Heart right ventricle (tissue), 16 donors: ENCODE data around the gene GALK2. TPM values are rescaled to one million over a fixed set of nuclear protein-coding genes. Genes with fewer than 3 reads are reported as not detected.
A peak's percentile ranks its signal among the peaks of the same experiment; 100 is the strongest.

Experiments used
- ATAC-seq, 8 donors: fragments of 200-7000 bp; cut with Tn5 transposase; one replicate each; pipeline ENCODE4 v1.9.1; 2020; ENCODE audit warnings: mild to moderate bottlenecking in 8 of 8, moderate library complexity in 8 of 8, moderate number of reproducible peaks in 1 of 8
- DNase-seq, 2 donors: peaks; one replicate each; pipeline ENCODE4 v3.0.0-alpha.2; 2020
- H3K27ac ChIP-seq, 10 donors: fragments of 200-600 bp; sonication (generic) in 2 of 10; one replicate each; pipeline versions ENCODE4 v1.5.0 to v1.8.0; 2020 to 2022; ENCODE audit warnings: mild to moderate bottlenecking in 3 of 10
- H3K27me3 ChIP-seq, 7 donors: fragments of 200-600 bp; one replicate each; pipeline ENCODE4 v1.8.0; 2021 to 2022; ENCODE audit warnings: mild to moderate bottlenecking in 2 of 7
- H3K36me3 ChIP-seq, 9 donors: fragments of 200-600 bp; sonication (generic) in 1 of 9; one replicate each; pipeline versions ENCODE4 v1.5.0 to v1.8.0; 2020 to 2022; ENCODE audit warnings: mild to moderate bottlenecking in 2 of 9
- H3K4me1 ChIP-seq, 9 donors: fragments of 200-600 bp; sonication (generic) in 1 of 9; one replicate each; pipeline versions ENCODE4 v1.5.0 to v1.8.0; 2020 to 2022; ENCODE audit warnings: mild to moderate bottlenecking in 4 of 9
- H3K4me3 ChIP-seq, 10 donors: fragments of 200-600 bp; sonication (generic) in 2 of 10; one replicate each; pipeline versions ENCODE4 v1.5.0 to v1.8.0; 2020 to 2022; ENCODE audit warnings: mild to moderate bottlenecking in 7 of 10, moderate library complexity in 2 of 10
- H3K9me3 ChIP-seq, 11 donors: fragments of 200-600 bp in 10 of 11; sonication (generic) in 2 of 11; one replicate each; pipeline versions ENCODE4 v1.5.0 to v1.8.0; 2013 to 2022; ENCODE audit warnings: mild to moderate bottlenecking in 2 of 11, control low read depth in 1 of 11, moderate library complexity in 1 of 11
- CTCF ChIP-seq, 9 donors: fragments of 200-600 bp; sonication (generic) in 2 of 9; IDR thresholded peaks; one replicate each; pipeline versions ENCODE4 v1.5.0 to v1.8.0; 2021 to 2022; ENCODE audit warnings: antibody characterized with exemption in 9 of 9, mild to moderate bottlenecking in 5 of 9, moderate library complexity in 1 of 9
- WGBS, 2 donors: extraction: QIAGEN DNeasy Blood & Tissue Kit; methylation state at CpG; one replicate each; pipeline ENCODE4 v1.1.7; 2013; ENCODE audit warnings: inconsistent platforms in 1 of 2; 5-methylcytosine and 5-hydroxymethylcytosine counted together
- intact Hi-C, 10 donors: fragments of 100-400 bp; cut with DNase I; formaldehyde crosslinking; loops; one replicate each; pipeline versions ENCODE4 v1.11.1 to v1.14.2; 2022
- polyA plus RNA-seq, 2 donors: library from polyadenylated mRNA; stranded (reverse); fragments of 200-250 nt; gene quantifications; one replicate each; pipeline ENCODE4 v1.2.3, GENCODE V29; 2013
- total RNA-seq, 10 donors: library from RNA; stranded (reverse); fragmentation: NEBNext Ultra II Directional in 3 of 10; extraction: Animal tissue kit (Norgen Biotek cat#: 25700) in 3 of 10; gene quantifications; one replicate each; pipeline versions ENCODE4 v1.2.1 to v1.2.4, GENCODE V29; 2021 to 2023
- donor health status: Arrhythmogenic right ventricular cardiomyopathy.
- donor health status: ischemic (EF 13 %, LVEDD 7.1; RV severe dilation, severe dysfunction).
- donor health status: healthy with polysubstance abuse.
- donor health status: DM: no; HTN: yes; CAD: no.
- donor health status: DM: no; HTN: no; CAD: no.
- donor health status: ischemic (EF 25% LVEDD 6.9; RV normal size, moderate dysfunction).
- donor health status: ischemic (EF 25% LVEDD 5.7; RV mildly dilated, moderate dysfunction).
- donor health status: healthy.
- donor health status: DM: yes; HTN: yes; CAD: no.
- donor health status: Ischemic cardiomyopathy.
- donor health status: ischemic (EF 35%, LVEDD 5.7; RV mildly dilated, moderate dysfunction).
- donor health status: nonischemic (EF 11% LVEDD 7.7; RV severe dilation, severe dysfunction).
- donor health status: DM: yes; HTN: yes; CAD: no.
- donor health status: PGD.
- donor health status: ischemic (EF 29% LVEDD 5.4; RV normal size, mild dysfunction).
- donor health status: nonischemic (EF 23%, LVEDD 6.1; RV moderate dilation, normal function).

The GALK2 gene
- total and polyA plus RNA-seq, 12 donors = 6.2 to 43.9 (median 35.5) TPM

- TF ChIP-seq CTCF (IDR thresholded peaks at IDR 0.05) = no peak
- Histone ChIP-seq H3K27me3 (no peaks in the 10 kb centered on the region), H3K4me1 (peaks cover 0 to 8% (median 0%) of the 10 kb centered on the region in 9 donors), H3K9me3 (no peaks in the 10 kb centered on the region), H3K36me3 (peaks cover 0 to 31% (median 12%) of the 10 kb centered on the region in 9 donors), H3K27ac (no peak overlapping the region), H3K4me3 (no peak overlapping the region)
- intact Hi-C loops = no loop called here
- DNase-seq = no peak
- no peak for ATAC-seq
- WGBS, 2 donors = 96 to 100% methylated on average over 4 of the region's 4 CpGs
These were observed 109.7 kb downstream of the GALK2 start for GRCh38 chr15:49279521-49280456.

- intact Hi-C loops = no loop called here
- DNase-seq = no peak
- WGBS, 2 donors = 86 to 90% methylated on average over 1 of the region's 1 CpG
These were observed 112.3 kb downstream of the GALK2 start for GRCh38 chr15:49282366-49282765.

GRCh38 chr15:49286649-49287404, 116.8 kb downstream of the GALK2 start:
- DNase-seq (no peak), ATAC-seq (peak in 1 of 8 donors; percentile 24)
- H3K27me3 ChIP-seq = no peaks in the 10 kb centered on the region
- no peak overlapping the region for H3K27ac ChIP-seq
- peaks cover 0 to 12% (median 0%) of the 10 kb centered on the region in 9 donors for H3K4me1 ChIP-seq
- intact Hi-C loops = no loop called here
- TF ChIP-seq CTCF (IDR thresholded peaks at IDR 0.05) = no peak
- no peak overlapping the region for H3K4me3 ChIP-seq
- H3K36me3 ChIP-seq = peaks cover 0 to 72% (median 12%) of the 10 kb centered on the region in 9 donors
- H3K9me3 ChIP-seq = no peaks in the 10 kb centered on the region
- WGBS, 2 donors = 81 to 90% methylated on average over 4 of the region's 4 CpGs

More at GRCh38 chr15:49282366-49282765, 112.3 kb downstream of the GALK2 start:
- Histone ChIP-seq H3K27me3 (no peaks in the 10 kb centered on the region), H3K9me3 (no peaks in the 10 kb centered on the region), H3K27ac (no peak overlapping the region), H3K4me3 (no peak overlapping the region), H3K36me3 (peaks cover 0 to 54% (median 12%) of the 10 kb centered on the region in 9 donors), H3K4me1 (no peaks in the 10 kb centered on the region)
- ATAC-seq = no peak
- no peak for TF ChIP-seq CTCF (IDR thresholded peaks at IDR 0.05)

- no peak for TF ChIP-seq CTCF (IDR thresholded peaks at IDR 0.05)
- Histone ChIP-seq H3K9me3 (no peaks in the 10 kb centered on the region), H3K36me3 (peaks cover 0 to 70% (median 12%) of the 10 kb centered on the region in 9 donors), H3K4me1 (peaks cover 0 to 12% (median 0%) of the 10 kb centered on the region in 9 donors), H3K27me3 (no peaks in the 10 kb centered on the region), H3K27ac (no peak overlapping the region), H3K4me3 (no peak overlapping the region)
- no peak for DNase-seq
- ATAC-seq = no peak
- intact Hi-C loops = no loop called here
These were observed 117.4 kb downstream of the GALK2 start for GRCh38 chr15:49287481-49287880.
